ENCODE data around the gene JAKMIP3.

Gene JAKMIP3

GRCh38 chr10:132113766-132114365 is 48.1 kb downstream of the JAKMIP3 start:
- DNase-seq = no peak

DNA sequence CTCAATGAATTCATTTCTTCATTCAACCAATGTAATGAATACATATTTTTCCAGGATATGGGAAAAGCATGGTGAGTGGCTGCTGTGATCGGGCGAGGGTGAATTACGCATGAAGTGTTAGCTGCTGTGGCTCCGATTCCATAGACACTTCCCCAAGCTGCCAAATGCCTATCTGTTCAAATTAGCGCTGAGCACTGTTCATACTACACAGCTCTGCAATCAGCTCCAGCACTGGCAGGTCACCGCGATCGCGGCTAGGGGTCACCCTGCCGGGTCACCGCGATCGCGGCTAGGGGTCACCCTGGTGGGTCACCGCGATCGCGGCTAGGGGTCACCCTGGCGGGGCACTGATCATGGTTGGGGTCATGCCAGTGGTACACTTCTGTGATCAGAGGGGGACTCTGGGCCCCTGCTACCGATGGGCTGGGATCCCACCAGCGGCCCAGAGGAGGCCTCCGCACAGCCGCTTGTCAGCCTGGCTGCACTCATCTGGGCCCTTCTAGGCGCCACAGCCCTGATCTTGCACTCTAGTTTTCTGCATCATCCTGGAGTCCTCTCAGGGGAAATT is 49.3 kb downstream of the JAKMIP3 start:
- DNase-seq = no peak
